Measurements from ENCODE around the gene SLK. TPM values are rescaled to one million over a fixed set of nuclear protein-coding genes. Genes with fewer than 3 reads are reported as not detected.

SLK gene
- total RNA-seq, 1 donor from 2014 or later, result 122 TPM

- peaks cover 7% of the 10 kb centered on the region for H3K9me3 Mint-ChIP-seq (ENCODE audit: unreplicated experiment)
- DNase-seq, result no peak
- H3K36me3 Mint-ChIP-seq (ENCODE audit: unreplicated experiment), result peaks cover 5% of the 10 kb centered on the region
- TF ChIP-seq CTCF (IDR thresholded peaks at IDR 0.05; ENCODE audit: partially characterized antibody, unreplicated experiment), result no peak
- H3K4me3 Mint-ChIP-seq (ENCODE audit: unreplicated experiment), result no peak overlapping the region
- H3K27me3 Mint-ChIP-seq (ENCODE audit: unreplicated experiment), result peaks cover 12% of the 10 kb centered on the region
- no peak overlapping the region for H3K27ac Mint-ChIP-seq (ENCODE audit: unreplicated experiment)
- H3K4me1 Mint-ChIP-seq (ENCODE audit: low read depth, unreplicated experiment), result peaks cover 14% of the 10 kb centered on the region
Measured at GRCh38 chr10:104046651-104047050, 79.7 kb downstream of the SLK start.

DNA sequence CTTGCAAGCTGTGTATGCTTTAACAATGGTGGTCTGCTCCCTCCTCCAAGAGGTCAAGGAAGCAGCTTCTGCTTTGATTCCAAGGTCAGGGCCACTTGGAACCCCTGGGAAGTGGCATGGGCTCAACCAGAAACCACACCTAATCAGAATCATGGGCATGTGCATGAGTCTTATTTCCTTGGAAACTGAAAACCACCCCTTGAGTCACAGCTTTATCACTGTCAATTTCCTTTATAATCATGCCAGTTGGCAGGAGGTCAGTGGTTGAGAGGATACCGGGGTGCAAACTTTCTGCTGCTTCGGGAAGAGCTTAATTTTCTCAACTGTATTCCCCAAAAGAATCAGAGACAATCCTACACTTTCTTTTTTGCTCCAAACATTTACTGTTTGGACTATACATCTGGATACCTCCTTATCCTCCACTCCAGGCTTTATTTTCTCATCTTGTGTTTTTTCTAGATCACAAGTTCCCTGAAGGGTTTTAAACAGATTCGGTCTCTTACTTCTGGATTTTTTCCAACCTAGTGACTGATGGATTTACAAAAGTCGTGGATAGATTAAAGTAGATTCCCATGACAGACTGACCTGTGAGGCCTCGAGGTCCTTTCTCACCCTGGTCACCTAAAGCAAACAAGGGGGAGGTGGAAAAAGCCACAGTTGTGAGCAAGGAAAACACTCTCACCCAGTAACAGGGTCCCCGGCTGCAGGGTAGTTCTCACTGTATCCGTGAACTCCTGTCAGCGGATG, 82.7 kb downstream of the SLK start:
- H3K4me1 Mint-ChIP-seq (ENCODE audit: low read depth, unreplicated experiment), result peaks cover 1% of the 10 kb centered on the region
- peaks cover 5% of the 10 kb centered on the region for H3K9me3 Mint-ChIP-seq (ENCODE audit: unreplicated experiment)
- no peak overlapping the region for H3K4me3 Mint-ChIP-seq (ENCODE audit: unreplicated experiment)
- H3K27ac Mint-ChIP-seq (ENCODE audit: unreplicated experiment), result no peak overlapping the region
- DNase-seq, result no peak
- no peak for TF ChIP-seq CTCF (IDR thresholded peaks at IDR 0.05; ENCODE audit: partially characterized antibody, unreplicated experiment)
- peaks cover 10% of the 10 kb centered on the region for H3K36me3 Mint-ChIP-seq (ENCODE audit: unreplicated experiment)
- H3K27me3 Mint-ChIP-seq (ENCODE audit: unreplicated experiment), result peaks cover 8% of the 10 kb centered on the region

DNA sequence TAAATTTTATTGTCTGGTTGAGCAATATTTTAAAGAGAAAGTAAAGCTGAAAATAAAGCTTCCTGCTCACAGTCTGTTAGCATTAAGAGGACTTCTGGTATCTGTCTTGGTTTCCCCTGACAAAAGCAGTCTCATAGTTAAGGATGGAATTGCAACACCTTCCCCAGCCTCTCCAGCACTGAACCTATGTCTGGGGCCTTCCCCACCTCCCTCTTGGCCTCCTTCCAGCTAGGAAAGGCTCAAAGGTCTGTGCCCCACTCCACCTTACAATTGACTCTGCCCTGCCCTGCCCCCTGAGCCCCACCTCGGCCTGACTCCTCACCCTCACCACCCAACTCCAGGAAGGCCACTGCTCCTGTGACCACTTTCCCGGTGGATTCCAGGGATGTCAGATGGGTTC, 85.5 kb downstream of the SLK start:
- H3K27me3 Mint-ChIP-seq (ENCODE audit: unreplicated experiment), result peaks cover 9% of the 10 kb centered on the region
- H3K4me3 Mint-ChIP-seq (ENCODE audit: unreplicated experiment), result no peak overlapping the region
- no peak for TF ChIP-seq CTCF (IDR thresholded peaks at IDR 0.05; ENCODE audit: partially characterized antibody, unreplicated experiment)
- no peak for DNase-seq
- no peak overlapping the region for H3K27ac Mint-ChIP-seq (ENCODE audit: unreplicated experiment)
- peaks cover 5% of the 10 kb centered on the region for H3K9me3 Mint-ChIP-seq (ENCODE audit: unreplicated experiment)
- no peaks in the 10 kb centered on the region for H3K4me1 Mint-ChIP-seq (ENCODE audit: low read depth, unreplicated experiment)
- H3K36me3 Mint-ChIP-seq (ENCODE audit: unreplicated experiment), result peaks cover 10% of the 10 kb centered on the region

DNA sequence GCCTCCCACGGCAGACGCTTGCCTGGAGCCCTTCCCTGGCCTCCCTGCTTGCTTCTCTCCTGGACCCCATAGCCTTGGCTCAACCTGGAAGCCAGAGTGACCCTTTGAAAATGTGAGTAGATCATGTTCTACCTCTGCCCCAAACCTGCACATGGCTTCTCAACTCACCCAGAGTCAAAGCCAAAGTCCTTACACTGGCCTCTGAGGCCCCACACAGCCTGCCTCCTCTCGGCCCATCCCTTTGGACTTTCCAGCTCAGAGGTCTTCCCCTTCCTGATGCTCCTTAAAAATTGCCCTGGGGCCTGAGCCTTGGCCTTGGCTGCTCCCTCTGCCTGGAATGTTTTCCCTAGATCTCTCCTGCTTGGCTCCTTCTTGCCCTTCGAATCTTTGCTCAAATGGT, 86.3 kb downstream of the SLK start:
- TF ChIP-seq CTCF (IDR thresholded peaks at IDR 0.05; ENCODE audit: partially characterized antibody, unreplicated experiment), result no peak
- DNase-seq, result no peak
- no peak overlapping the region for H3K27ac Mint-ChIP-seq (ENCODE audit: unreplicated experiment)
- no peaks in the 10 kb centered on the region for H3K4me1 Mint-ChIP-seq (ENCODE audit: low read depth, unreplicated experiment)
- H3K36me3 Mint-ChIP-seq (ENCODE audit: unreplicated experiment), result peaks cover 10% of the 10 kb centered on the region
- H3K27me3 Mint-ChIP-seq (ENCODE audit: unreplicated experiment), result peaks cover 7% of the 10 kb centered on the region
- peaks cover 5% of the 10 kb centered on the region for H3K9me3 Mint-ChIP-seq (ENCODE audit: unreplicated experiment)
- no peak overlapping the region for H3K4me3 Mint-ChIP-seq (ENCODE audit: unreplicated experiment)

- peaks cover 4% of the 10 kb centered on the region for H3K27me3 Mint-ChIP-seq (ENCODE audit: unreplicated experiment)
- no peak overlapping the region for H3K4me3 Mint-ChIP-seq (ENCODE audit: unreplicated experiment)
- peaks cover 5% of the 10 kb centered on the region for H3K36me3 Mint-ChIP-seq (ENCODE audit: unreplicated experiment)
- no peak overlapping the region for H3K27ac Mint-ChIP-seq (ENCODE audit: unreplicated experiment)
- H3K4me1 Mint-ChIP-seq (ENCODE audit: low read depth, unreplicated experiment), result no peaks in the 10 kb centered on the region
- H3K9me3 Mint-ChIP-seq (ENCODE audit: unreplicated experiment), result peaks cover 4% of the 10 kb centered on the region
- DNase-seq, result no peak
- TF ChIP-seq CTCF (IDR thresholded peaks at IDR 0.05; ENCODE audit: partially characterized antibody, unreplicated experiment), result no peak
Measured at GRCh38 chr10:104054430-104054829, 87.5 kb downstream of the SLK start.

All from glutamatergic neuron (in vitro differentiated cells).